Upper lobe of right lung (tissue), 1 donor: Measurements from ENCODE around the gene CDK5RAP2. TPM values are rescaled to one million over a fixed set of nuclear protein-coding genes. Genes with fewer than 3 reads are reported as not detected.

Source experiments
- ATAC-seq: fragments of 200-7000 bp; cut with Tn5 transposase; one replicate; pipeline ENCODE4 v1.9.1; 2020; ENCODE audit warnings: mild to moderate bottlenecking, moderate library complexity
- DNase-seq: peaks from one replicate; pipeline ENCODE4 v3.0.0-alpha.2; 2020
- H3K27ac ChIP-seq: fragments of 200-600 bp; one replicate; pipeline ENCODE4 v1.8.0; 2022
- H3K27me3 ChIP-seq: fragments of 200-600 bp; one replicate; pipeline ENCODE4 v1.8.0; 2022; ENCODE audit warnings: mild to moderate bottlenecking
- H3K36me3 ChIP-seq: fragments of 200-600 bp; one replicate; pipeline ENCODE4 v1.8.0; 2022
- H3K4me1 ChIP-seq: fragments of 200-600 bp; one replicate; pipeline ENCODE4 v1.8.0; 2022
- H3K4me3 ChIP-seq: fragments of 200-600 bp; one replicate; pipeline ENCODE4 v1.8.0; 2022; ENCODE audit warnings: mild to moderate bottlenecking
- H3K9me3 ChIP-seq: fragments of 200-600 bp; one replicate; pipeline ENCODE4 v1.8.0; 2022
- intact Hi-C: fragments of 100-400 bp; cut with DNase I; formaldehyde crosslinking; loops from one replicate; pipeline ENCODE4 v1.11.0; 2022
- total RNA-seq: library from RNA; stranded (reverse); fragmentation: NEBNext Ultra II Directional; extraction: Animal tissue kit (Norgen Biotek cat#: 25700); gene quantifications from one replicate; pipeline ENCODE4 v1.2.1, GENCODE V29; 2021
- TF ChIP-seq, protein P1 (sequence below): fragments of 200-600 bp; IDR thresholded peaks from one replicate; pipeline ENCODE4 v1.8.0; 2022; ENCODE audit warnings: antibody characterized with exemption
- donor health status: DM: no; HTN: yes; CAD: no; lungs with severe emphysema.

CDK5RAP2 gene
- total RNA-seq, 1 donor from 2014 or later: 54.2 TPM

GRCh38 chr9:120478208-120478607, 101.8 kb downstream of the CDK5RAP2 start:
- no peak for DNase-seq
- peaks cover 14% of the 10 kb centered on the region for H3K4me1 ChIP-seq
- peaks cover 23% of the 10 kb centered on the region for H3K36me3 ChIP-seq
- H3K27ac ChIP-seq: no peak overlapping the region
- TF ChIP-seq, protein P1, sequence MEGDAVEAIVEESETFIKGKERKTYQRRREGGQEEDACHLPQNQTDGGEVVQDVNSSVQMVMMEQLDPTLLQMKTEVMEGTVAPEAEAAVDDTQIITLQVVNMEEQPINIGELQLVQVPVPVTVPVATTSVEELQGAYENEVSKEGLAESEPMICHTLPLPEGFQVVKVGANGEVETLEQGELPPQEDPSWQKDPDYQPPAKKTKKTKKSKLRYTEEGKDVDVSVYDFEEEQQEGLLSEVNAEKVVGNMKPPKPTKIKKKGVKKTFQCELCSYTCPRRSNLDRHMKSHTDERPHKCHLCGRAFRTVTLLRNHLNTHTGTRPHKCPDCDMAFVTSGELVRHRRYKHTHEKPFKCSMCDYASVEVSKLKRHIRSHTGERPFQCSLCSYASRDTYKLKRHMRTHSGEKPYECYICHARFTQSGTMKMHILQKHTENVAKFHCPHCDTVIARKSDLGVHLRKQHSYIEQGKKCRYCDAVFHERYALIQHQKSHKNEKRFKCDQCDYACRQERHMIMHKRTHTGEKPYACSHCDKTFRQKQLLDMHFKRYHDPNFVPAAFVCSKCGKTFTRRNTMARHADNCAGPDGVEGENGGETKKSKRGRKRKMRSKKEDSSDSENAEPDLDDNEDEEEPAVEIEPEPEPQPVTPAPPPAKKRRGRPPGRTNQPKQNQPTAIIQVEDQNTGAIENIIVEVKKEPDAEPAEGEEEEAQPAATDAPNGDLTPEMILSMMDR: no peak
- H3K9me3 ChIP-seq: no peaks in the 10 kb centered on the region
- intact Hi-C loops: no loop called here
- H3K27me3 ChIP-seq: no peaks in the 10 kb centered on the region
- ATAC-seq: peak; percentile 38
- H3K4me3 ChIP-seq: no peak overlapping the region

DNA sequence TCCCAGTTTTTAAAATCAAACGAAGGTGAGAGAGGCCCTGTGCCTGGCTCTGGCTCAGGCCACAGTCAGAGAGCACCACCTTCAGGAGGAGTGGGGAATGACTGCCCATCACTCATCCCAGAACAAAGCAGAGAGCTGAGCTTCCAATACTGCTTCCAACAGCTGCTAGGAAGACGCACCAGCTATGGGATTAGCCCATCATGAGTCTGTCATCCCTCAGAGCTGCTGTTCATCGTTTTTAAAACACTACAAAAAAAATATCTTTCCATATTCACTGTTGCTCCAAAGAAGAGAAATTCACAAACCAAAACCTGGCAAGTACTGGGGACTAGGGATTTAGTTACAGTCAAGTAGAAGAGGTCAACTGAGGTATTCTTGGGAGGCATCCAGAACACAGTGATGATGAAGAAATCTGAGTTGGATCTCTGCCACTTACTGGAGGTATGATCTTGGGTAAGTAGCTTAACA, 102.4 kb downstream of the CDK5RAP2 start:
- Histone ChIP-seq H3K27ac (no peak overlapping the region), H3K27me3 (no peaks in the 10 kb centered on the region), H3K9me3 (no peaks in the 10 kb centered on the region), H3K4me3 (no peak overlapping the region), H3K36me3 (peaks cover 29% of the 10 kb centered on the region), H3K4me1 (peaks cover 14% of the 10 kb centered on the region)
- ATAC-seq (peak; percentile 91), DNase-seq (no peak)
- intact Hi-C loops: no loop called here
- TF ChIP-seq, protein P1: peak; percentile 91

GRCh38 chr9:120475341-120475740, 104.6 kb downstream of the CDK5RAP2 start:
- ATAC-seq (no peak), DNase-seq (no peak)
- intact Hi-C loops: no loop called here
- Histone ChIP-seq H3K27ac (no peak overlapping the region), H3K36me3 (peaks cover 45% of the 10 kb centered on the region), H3K9me3 (no peaks in the 10 kb centered on the region), H3K4me1 (peaks cover 14% of the 10 kb centered on the region), H3K27me3 (no peaks in the 10 kb centered on the region), H3K4me3 (no peak overlapping the region)
- TF ChIP-seq, protein P1: no peak

GRCh38 chr9:120474591-120475243, 105.2 kb downstream of the CDK5RAP2 start:
- Histone ChIP-seq H3K27me3 (no peaks in the 10 kb centered on the region), H3K4me3 (no peak overlapping the region), H3K4me1 (peaks cover 14% of the 10 kb centered on the region), H3K9me3 (no peaks in the 10 kb centered on the region), H3K36me3 (peaks cover 51% of the 10 kb centered on the region), H3K27ac (peak overlapping the region; percentile 12)
- intact Hi-C loops: no loop called here
- no peak for DNase-seq
- peak; percentile 59 for ATAC-seq
- TF ChIP-seq, protein P1: no peak

- DNase-seq (no peak), ATAC-seq (no peak)
- no peaks in the 10 kb centered on the region for H3K9me3 ChIP-seq
- no peak overlapping the region for H3K4me3 ChIP-seq
- TF ChIP-seq, protein P1: no peak
- H3K4me1 ChIP-seq: peaks cover 14% of the 10 kb centered on the region
- peak overlapping the region; percentile 12 for H3K27ac ChIP-seq
- no peaks in the 10 kb centered on the region for H3K27me3 ChIP-seq
- H3K36me3 ChIP-seq: peaks cover 53% of the 10 kb centered on the region
- intact Hi-C loops: no loop called here
Measured at GRCh38 chr9:120473608-120474007, 106.4 kb downstream of the CDK5RAP2 start.
